Brain pericyte (primary cell): ENCODE measurements around the gene CELF4.

Experiments
- DNase-seq: peaks from one replicate; pipeline ENCODE4 v3.0.0-alpha.2; 2012; ENCODE audit warnings: low read depth, low spot score

The CELF4 gene

DNA sequence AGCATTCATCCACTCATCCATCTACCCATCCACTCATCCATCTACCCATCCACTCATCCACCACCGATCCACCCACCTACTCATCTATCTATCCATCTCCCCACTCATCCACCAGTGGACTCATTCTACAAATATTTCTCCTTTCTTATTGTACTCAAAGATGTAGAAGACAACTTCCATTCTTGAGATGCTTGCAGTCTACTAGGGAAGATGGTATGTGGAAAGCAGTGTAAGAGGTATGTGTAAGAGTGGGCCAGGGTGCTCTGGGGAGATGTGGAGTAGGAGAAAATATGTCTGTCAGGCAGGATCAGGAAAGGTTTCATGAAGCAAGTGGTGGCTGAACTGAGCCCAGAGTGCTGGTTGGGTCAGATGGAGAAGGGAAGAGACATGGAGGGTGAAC lies 150.8 kb downstream of the CELF4 start:
- DNase-seq = no peak

- no peak for DNase-seq
Observed at GRCh38 chr18:37412829-37413228, 152.8 kb downstream of the CELF4 start.

- no peak for DNase-seq
Observed at GRCh38 chr18:37412333-37412732, 153.3 kb downstream of the CELF4 start.

- no peak for DNase-seq
Observed at GRCh38 chr18:37409878-37410277, 155.7 kb downstream of the CELF4 start.

DNA sequence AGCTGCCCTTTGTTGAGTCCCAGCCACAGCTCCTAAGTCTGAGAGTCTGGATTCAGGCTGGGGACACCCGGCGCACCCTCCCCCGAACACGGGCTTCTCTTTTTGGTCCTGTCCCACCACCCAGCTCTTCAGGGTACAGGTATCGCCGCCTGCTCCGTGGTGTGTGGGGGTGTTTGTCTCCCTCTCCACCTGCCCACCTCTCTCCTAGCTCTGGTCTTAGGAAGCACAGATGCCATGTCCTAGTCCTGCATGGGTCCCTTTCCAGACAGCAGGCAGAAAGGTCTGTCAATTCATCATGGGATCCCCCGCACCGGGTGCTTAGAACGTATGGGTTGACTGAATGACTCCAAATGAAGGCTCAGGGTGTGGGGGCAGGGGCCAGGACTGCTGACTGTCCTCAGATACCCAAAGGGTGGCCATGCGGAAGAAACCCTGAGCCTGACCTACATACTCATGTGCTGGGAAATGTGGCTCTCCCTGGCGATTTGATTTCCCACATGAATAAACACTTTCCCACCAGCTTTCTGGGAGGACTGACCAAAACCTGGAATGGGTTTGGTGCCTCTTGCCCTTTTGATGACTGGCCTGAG lies 156.8 kb downstream of the CELF4 start:
- DNase-seq = no peak

- DNase-seq = no peak
Observed at GRCh38 chr18:37407571-37407970, 158.0 kb downstream of the CELF4 start.

GRCh38 chr18:37405772-37406171 lies 159.8 kb downstream of the CELF4 start:
- DNase-seq = no peak

GRCh38 chr18:37405229-37405628 lies 160.4 kb downstream of the CELF4 start:
- DNase-seq = no peak

- no peak for DNase-seq
Observed at GRCh38 chr18:37403788-37404187, 161.8 kb downstream of the CELF4 start.

DNA sequence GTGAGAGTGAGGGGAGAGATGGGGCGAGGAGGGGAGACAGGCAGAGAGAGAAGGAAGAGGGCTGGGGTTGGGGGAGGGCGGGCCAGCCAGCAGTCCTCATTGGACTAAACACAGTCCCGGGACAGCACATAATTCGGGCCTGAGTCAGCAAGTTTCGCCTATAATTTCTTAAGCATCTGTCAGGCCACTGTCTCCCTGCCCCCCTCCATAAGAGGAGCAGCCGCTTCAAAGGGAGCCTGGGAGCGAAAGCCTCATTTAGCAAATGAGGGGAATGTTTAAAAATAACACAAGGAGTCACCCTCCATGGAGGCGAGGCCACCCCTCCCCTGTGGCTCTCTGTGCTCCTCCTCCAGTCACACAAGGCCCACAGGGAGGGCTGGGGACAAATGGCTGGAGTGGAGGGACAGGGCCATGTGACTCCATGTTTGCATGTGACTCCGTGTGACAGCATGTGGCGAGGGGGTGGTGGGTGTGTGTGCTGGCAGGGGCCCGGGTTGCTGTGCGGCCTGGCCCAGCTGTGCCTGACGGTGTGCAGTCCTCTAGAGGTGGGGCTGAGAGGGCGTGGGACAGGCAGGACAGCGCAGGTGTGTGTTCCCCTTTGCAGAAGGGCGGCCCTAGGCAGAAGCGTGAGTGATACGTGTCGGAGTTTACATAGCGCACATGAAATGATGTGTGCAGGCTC lies 162.4 kb downstream of the CELF4 start:
- DNase-seq = no peak

DNA sequence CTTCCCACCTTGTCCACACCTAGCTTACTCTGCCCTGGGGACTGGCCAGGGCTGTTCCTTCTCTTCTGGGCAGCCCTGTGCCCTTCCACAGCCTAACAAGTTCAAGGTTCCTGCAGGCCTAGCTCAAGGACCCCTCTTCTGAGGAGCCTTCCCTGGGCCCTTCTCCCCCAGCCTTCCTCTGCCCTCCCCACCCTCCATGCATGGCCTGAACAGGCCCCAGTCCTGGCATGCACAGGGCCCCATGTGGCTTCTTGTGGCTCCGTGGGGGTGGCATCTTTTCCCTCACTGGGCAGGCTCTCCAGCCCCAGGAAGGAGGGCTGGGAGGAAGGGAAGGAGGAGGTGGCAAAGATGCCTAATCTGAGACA lies 162.9 kb downstream of the CELF4 start:
- DNase-seq = no peak

DNA sequence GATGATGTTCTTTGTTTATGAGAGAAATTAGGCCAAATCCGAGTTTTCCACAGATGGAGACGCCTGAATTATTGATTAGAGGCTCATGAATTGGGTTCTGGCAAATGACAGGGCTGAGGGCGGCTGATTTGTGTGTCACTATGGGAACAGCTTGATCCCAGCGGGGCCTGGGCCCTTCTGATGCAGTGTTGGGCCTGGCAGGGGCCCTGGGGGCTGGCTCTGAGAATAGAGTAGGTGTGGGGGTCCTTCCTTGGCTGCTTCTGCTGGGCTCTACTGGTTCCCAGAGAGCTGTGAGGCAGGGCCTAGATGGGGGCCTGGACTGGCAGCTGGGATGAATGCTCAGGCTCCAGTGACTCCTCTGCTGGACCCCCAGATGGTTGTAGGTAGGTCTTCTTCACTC lies 164.8 kb downstream of the CELF4 start:
- no peak for DNase-seq

- no peak for DNase-seq
Observed at GRCh38 chr18:37398248-37398920, 167.2 kb downstream of the CELF4 start.

DNA sequence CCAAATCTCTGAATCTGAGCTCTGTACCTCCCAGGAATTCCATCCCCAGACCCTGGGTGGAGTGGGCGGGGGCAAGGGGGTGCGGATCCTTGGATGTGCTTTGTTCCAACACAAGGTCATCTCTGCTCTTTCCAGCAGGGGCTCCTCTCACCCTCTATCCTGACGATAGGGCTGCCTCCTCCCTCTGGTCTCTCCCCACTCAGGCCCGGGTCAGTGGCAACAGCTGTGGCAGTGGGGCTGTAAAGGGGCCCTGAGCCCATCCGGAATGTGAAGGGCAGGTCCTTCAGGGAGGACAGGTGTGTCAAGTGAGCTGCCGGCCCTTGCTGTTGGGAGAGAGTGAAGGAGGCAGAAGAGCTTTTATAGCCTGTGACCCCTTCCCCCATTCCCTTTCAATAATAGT lies 167.8 kb downstream of the CELF4 start:
- no peak for DNase-seq

- no peak for DNase-seq
Observed at GRCh38 chr18:37396971-37397720, 168.5 kb downstream of the CELF4 start.

DNA sequence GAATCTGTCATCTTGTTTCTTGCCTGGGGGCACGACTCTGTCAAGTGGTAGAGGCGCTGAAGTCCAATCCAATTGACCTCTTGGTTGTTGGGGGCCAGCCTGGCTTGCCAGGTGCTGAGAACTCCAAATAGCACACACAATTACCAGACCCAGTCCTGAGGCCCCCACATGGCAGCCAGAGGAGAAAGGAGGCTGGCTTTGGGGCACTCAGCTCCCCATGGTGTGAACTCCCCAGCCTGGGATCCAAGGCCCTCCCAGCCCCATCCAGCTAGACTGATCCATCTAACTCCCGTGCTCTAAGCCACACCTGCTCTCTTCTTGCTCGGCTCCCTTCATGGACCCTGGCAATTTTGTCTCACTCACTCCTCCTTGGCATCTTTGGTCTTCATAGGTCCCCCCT lies 170.0 kb downstream of the CELF4 start:
- DNase-seq = no peak

DNA sequence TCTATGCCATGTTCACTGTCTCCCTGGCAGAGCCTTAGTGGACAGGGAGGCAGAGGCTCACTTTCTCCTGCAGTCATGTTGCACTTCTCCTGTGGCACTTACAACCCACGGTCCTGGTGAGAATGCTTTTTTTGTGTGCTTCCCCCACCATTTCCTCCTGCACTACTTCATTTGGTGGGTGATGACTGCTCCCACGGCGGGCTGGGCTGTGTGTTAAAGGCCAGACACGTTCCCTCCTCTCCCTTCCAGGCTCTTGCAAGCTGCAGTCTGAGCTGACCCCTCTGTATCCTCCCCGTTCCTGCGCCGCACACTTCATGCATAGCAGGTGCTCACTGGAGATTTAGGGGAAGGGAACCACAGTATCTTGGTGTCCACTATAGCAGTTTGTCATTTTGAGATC lies 170.5 kb downstream of the CELF4 start:
- no peak for DNase-seq

DNA sequence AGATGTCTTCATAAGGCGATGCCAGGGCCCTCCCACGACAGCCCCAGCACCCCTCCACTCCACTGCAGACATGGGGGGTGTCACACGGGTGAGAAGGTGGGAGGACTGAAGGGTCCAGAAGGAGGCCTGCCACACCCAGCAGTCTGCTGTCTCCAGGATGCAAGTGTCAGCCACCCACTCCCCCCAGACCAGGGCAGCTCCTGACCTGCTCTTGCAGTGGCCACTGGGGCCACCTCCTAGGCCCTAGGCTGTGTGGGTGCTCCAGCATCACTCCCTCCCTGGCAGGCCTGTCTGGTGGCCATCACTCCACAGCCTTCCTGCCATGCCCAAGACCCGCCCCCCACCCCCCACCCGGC lies 171.0 kb downstream of the CELF4 start:
- no peak for DNase-seq

DNA sequence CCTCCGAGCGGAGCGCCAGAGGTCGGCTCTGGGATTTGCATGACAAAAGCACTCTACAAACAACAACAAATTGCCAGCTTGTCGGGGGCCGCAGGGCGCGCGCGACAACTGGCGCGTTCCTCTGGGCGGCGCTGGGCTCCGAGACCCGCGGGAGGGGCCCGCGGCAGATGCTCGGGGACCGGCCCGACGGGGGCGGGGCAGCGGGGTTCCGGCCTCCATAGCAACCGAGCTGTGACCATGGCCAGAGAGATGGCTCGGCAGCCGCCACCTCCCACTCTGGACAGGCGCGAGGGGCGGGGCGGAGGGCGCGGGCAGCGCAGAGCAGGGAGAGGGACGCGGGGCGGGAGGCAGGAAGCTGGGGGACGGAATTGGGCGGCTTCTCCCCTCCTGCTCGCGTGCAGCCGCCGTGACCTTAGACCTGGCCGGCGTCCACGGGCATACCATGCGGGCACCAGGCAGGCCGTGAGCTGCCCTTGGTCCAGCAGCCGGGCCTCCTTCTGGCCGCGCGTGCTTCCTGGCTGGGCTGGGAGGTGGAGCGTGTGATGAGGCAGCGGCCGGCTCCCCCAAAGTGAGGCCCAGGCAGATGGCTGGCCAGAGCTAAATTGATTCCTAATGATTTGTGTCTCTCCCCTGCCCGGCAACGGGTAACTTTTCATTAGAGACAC lies 171.5 kb downstream of the CELF4 start:
- no peak for DNase-seq

DNA sequence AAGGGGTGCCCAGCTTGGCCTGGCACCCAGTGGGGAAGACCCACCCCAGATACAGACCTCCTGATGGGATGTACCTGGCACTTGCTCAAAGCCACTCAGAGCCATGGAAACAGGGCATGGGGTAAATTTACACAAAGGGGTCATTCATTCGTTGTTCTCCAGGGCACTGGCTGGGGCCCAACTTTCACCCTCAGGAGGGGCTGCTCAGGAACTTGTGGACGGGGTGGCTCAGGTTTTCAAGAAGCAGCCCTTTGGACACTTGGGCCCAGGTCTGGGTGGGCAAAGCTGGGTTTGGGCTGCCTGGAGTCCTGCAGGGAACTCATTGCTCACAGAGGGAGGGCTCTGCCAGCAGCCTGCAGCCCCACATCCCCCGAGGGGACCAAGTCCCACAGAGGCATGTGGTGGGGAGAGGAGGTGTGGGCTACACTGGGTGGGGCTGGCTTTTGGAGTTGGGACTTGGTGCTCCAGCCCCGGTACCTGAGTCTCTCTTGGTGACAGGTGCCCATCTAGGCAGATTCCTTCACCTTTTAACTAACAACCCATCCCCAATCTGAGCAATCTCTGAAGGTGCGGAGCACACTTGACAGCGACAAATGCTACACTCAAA lies 172.3 kb downstream of the CELF4 start:
- DNase-seq = no peak

- DNase-seq = no peak
Observed at GRCh38 chr18:37392648-37393047, 172.9 kb downstream of the CELF4 start.
